NCI-H2196 (cell line): ENCODE results near the gene ZCWPW1.
A peak's percentile ranks its signal among the peaks of the same experiment; 100 is the strongest.

Source experiments
- DNase-seq: peaks from one replicate; lab custom pipeline; 2025; ENCODE audit not compliant: unreplicated experiment; lab: John Stamatoyannopoulos, UW

ZCWPW1 gene

GRCh38 chr7:100428199-100428966 lies at the start of gene ZCWPW1:
TSS of gene ZCWPW1 (minus strand) at chr7:100428703. CDS start at chr7:100420649, 8,054 bp downstream.
- DNase-seq: peak; percentile 98

- DNase-seq: no peak
Observed at GRCh38 chr7:100477871-100478267, 49.4 kb upstream of the ZCWPW1 start.

GRCh38 chr7:100476903-100477870 lies 48.7 kb upstream of the ZCWPW1 start:
- no peak for DNase-seq

- no peak for DNase-seq
Observed at GRCh38 chr7:100476101-100476780, 47.7 kb upstream of the ZCWPW1 start.

GRCh38 chr7:100475549-100475948 lies 47.0 kb upstream of the ZCWPW1 start:
- no peak for DNase-seq

- no peak for DNase-seq
Observed at GRCh38 chr7:100472854-100473499, 44.5 kb upstream of the ZCWPW1 start.

- DNase-seq: no peak
Observed at GRCh38 chr7:100472121-100472851, 43.8 kb upstream of the ZCWPW1 start.

- no peak for DNase-seq
Observed at GRCh38 chr7:100471021-100471420, 42.5 kb upstream of the ZCWPW1 start.

GRCh38 chr7:100469227-100470044 lies 40.9 kb upstream of the ZCWPW1 start:
- peak; percentile 84 for DNase-seq

GRCh38 chr7:100467638-100468373 lies 39.3 kb upstream of the ZCWPW1 start:
- no peak for DNase-seq

GRCh38 chr7:100466653-100467605 lies 38.4 kb upstream of the ZCWPW1 start:
- DNase-seq: no peak

- DNase-seq: peak; percentile 80
Observed at GRCh38 chr7:100465702-100466311, 37.3 kb upstream of the ZCWPW1 start.

GRCh38 chr7:100465299-100465698 lies 36.8 kb upstream of the ZCWPW1 start:
- DNase-seq: no peak

- DNase-seq: no peak
Observed at GRCh38 chr7:100464791-100465190, 36.3 kb upstream of the ZCWPW1 start.

- no peak for DNase-seq
Observed at GRCh38 chr7:100464210-100464660, 35.7 kb upstream of the ZCWPW1 start, which contains the start of gene SPACDR. TSS of gene SPACDR (minus strand) at chr7:100464260. CDS start at chr7:100464025, 235 bp downstream.

GRCh38 chr7:100457033-100457432 lies 28.5 kb upstream of the ZCWPW1 start:
- DNase-seq: no peak

- DNase-seq: no peak
Observed at GRCh38 chr7:100456562-100456961, 28.1 kb upstream of the ZCWPW1 start.
